HG02973 (cell line): ENCODE results near the gene KLRD1.
"Not testable (repeated sequence)": the region's sequence is repeated elsewhere in the genome, so short reads cannot be mapped to it uniquely, and the experiment has no call there.

ENCODE experiments used
- ATAC-seq: cut with Tn5 transposase; IDR thresholded peaks from one replicate; pipeline ENCODE4 v1.9.1; 2021; ENCODE audit warnings: moderate library complexity; ENCODE audit not compliant: unreplicated experiment

The KLRD1 gene

GRCh38 chr12:10367714-10368113 is 60.0 kb downstream of the KLRD1 start:
- ATAC-seq, result not testable (repeated sequence)

GRCh38 chr12:10368206-10369171 is 60.8 kb downstream of the KLRD1 start:
- ATAC-seq, result no peak

- ATAC-seq, result no peak
Observed at GRCh38 chr12:10369557-10370415, 62.1 kb downstream of the KLRD1 start.

- not testable (repeated sequence) for ATAC-seq
Observed at GRCh38 chr12:10371893-10372535, 64.3 kb downstream of the KLRD1 start.

GRCh38 chr12:10372559-10372958 is 64.9 kb downstream of the KLRD1 start:
- ATAC-seq, result no peak

GRCh38 chr12:10374624-10375018 is 67.0 kb downstream of the KLRD1 start:
- no peak for ATAC-seq

GRCh38 chr12:10378737-10379136 is 71.1 kb downstream of the KLRD1 start:
- not testable (repeated sequence) for ATAC-seq
